Kidney (tissue), 14 donors: ENCODE results near the gene SARNP. TPM values are rescaled to one million over a fixed set of nuclear protein-coding genes. Genes with fewer than 3 reads are reported as not detected.

Source experiments
- DNase-seq, 5 donors: peaks; one replicate each; pipeline ENCODE4 v3.0.0-alpha.2; 2013 to 2020
- FAIRE-seq: peaks from 2 replicates; lab custom pipeline; 2012; peaks lifted over from hg19 to GRCh38; lab: Jason Lieb, UNC
- H3K27ac ChIP-seq, 2 donors: one replicate each; pipeline ENCODE4 v1.7.0; 2013; ENCODE audit warnings: low read depth in 2 of 2, low read length in 2 of 2, inconsistent platforms in 1 of 2
- H3K27me3 ChIP-seq: one replicate; pipeline ENCODE4 v1.7.1; 2013; ENCODE audit warnings: low read length, inconsistent platforms; ENCODE audit not compliant: control insufficient read depth, insufficient read depth
- H3K36me3 ChIP-seq, 3 donors: one replicate each; pipeline versions ENCODE4 v1.7.0 to v1.7.1; 2013; ENCODE audit warnings: low read length in 3 of 3, control low read depth in 1 of 3, inconsistent platforms in 1 of 3; ENCODE audit not compliant: insufficient read depth in 3 of 3, control insufficient read depth in 2 of 3
- H3K4me1 ChIP-seq, 3 donors: one replicate each; pipeline versions ENCODE4 v1.7.0 to v1.7.1; 2013; ENCODE audit warnings: low read length in 3 of 3, inconsistent platforms in 1 of 3, low read depth in 1 of 3; ENCODE audit not compliant: control insufficient read depth in 2 of 3, insufficient read depth in 2 of 3
- H3K4me3 ChIP-seq, 3 donors: one replicate each; pipeline versions ENCODE4 v1.7.0 to v1.8.1; 2013; ENCODE audit warnings: low read length in 3 of 3, control low read depth in 1 of 3, inconsistent platforms in 1 of 3
- H3K9ac ChIP-seq, 3 donors: one replicate each; pipeline versions ENCODE4 v1.7.0 to v1.7.1; 2013; ENCODE audit warnings: low read length in 3 of 3, control low read depth in 1 of 3, inconsistent platforms in 1 of 3
- H3K9me3 ChIP-seq, 3 donors: one replicate each; pipeline versions ENCODE4 v1.7.0 to v1.7.1; 2013; ENCODE audit warnings: low read length in 3 of 3, control low read depth in 1 of 3, inconsistent platforms in 1 of 3; ENCODE audit not compliant: control insufficient read depth in 2 of 3, insufficient read depth in 1 of 3
- CTCF ChIP-seq: IDR thresholded peaks from 3 replicates; pipeline ENCODE4 v1.5.1; 2012; ENCODE audit warnings: mild to moderate bottlenecking, moderate library complexity, borderline replicate concordance; ENCODE audit not compliant: insufficient read depth; ENCODE audit errors: extremely low read depth
- intact Hi-C: fragments of 100-400 bp; cut with DNase I; formaldehyde crosslinking; loops from one replicate; pipeline ENCODE4 v1.11.1; 2022
- polyA plus RNA-seq: library from polyadenylated mRNA; stranded (reverse); fragments of 350-450 nt; fragmentation: Illumina TruSeq; extraction: RNeasy Lipid Tissue Mini Kit (QIAGEN cat#74804); gene quantifications from one replicate; pipeline ENCODE4 v1.2.3, GENCODE V29; 2014; ENCODE audit warnings: low read depth, low replicate concordance; ENCODE audit not compliant: insufficient read depth
- total RNA-seq: library from RNA; stranded (reverse); fragmentation: NEBNext Ultra II Directional; extraction: Animal tissue kit (Norgen Biotek cat#: 25700); gene quantifications from one replicate; pipeline ENCODE4 v1.2.1, GENCODE V29; 2021
- donor health status: control.
- donor health status: control.
- donor health status: control.
- donor health status: control.
- donor health status: control.
- donor health status: DM: yes; HTN: yes; CAD: no.
- donor health status: Normal renal cell carcinoma (clear cell type).

Gene SARNP
- total and polyA plus RNA-seq, 2 donors from 2014 or later, result 51.1 to 109 TPM

GRCh38 chr12:55736076-55736475 lies 81.4 kb downstream of the SARNP start:
- Histone ChIP-seq H3K4me3 (no peak overlapping the region), H3K9me3 (no peaks in the 10 kb centered on the region), H3K27ac (no peak overlapping the region), H3K4me1 (peaks cover 0 to 9% (median 7%) of the 10 kb centered on the region in 3 donors), H3K36me3 (no peaks in the 10 kb centered on the region), H3K9ac (no peak overlapping the region), H3K27me3 (no peaks in the 10 kb centered on the region)
- no peak for TF ChIP-seq CTCF
- DNase-seq (peak in 1 of 5 donors; percentile 40), FAIRE-seq (no peak)
- intact Hi-C loops, result no loop called here

- no peak overlapping the region for H3K9ac ChIP-seq
- no peaks in the 10 kb centered on the region for H3K9me3 ChIP-seq
- no peak for TF ChIP-seq CTCF
- no peak overlapping the region for H3K27ac ChIP-seq
- no peak overlapping the region for H3K4me3 ChIP-seq
- peaks cover 0 to 19% (median 17%) of the 10 kb centered on the region in 3 donors for H3K4me1 ChIP-seq
- intact Hi-C loops, result no loop called here
- H3K36me3 ChIP-seq, result no peaks in the 10 kb centered on the region
- no peaks in the 10 kb centered on the region for H3K27me3 ChIP-seq
- FAIRE-seq (no peak), DNase-seq (no peak)
Observed at GRCh38 chr12:55734595-55734994, 82.9 kb downstream of the SARNP start.

DNA sequence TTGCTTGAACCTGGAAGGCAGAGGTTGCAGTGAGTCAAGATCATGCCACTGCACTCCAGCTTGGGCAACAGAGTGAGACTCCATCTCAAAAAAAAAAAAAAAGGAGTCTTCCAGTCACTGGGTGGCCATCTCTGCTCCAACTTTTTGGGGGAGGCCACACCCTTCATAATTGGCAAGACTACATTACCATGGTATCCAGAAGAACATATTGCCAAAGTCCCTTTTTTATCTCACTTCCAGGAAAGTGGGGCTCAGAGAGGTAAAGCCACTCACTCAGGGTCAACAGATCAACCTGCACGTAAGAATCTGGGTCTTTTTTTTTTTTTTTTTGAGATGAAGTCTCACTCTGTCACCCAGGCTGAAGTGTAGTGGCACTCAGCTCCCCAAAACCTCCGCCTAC lies 83.7 kb downstream of the SARNP start:
- FAIRE-seq, result no peak
- TF ChIP-seq CTCF, result no peak
- intact Hi-C loops, result no loop called here

DNA sequence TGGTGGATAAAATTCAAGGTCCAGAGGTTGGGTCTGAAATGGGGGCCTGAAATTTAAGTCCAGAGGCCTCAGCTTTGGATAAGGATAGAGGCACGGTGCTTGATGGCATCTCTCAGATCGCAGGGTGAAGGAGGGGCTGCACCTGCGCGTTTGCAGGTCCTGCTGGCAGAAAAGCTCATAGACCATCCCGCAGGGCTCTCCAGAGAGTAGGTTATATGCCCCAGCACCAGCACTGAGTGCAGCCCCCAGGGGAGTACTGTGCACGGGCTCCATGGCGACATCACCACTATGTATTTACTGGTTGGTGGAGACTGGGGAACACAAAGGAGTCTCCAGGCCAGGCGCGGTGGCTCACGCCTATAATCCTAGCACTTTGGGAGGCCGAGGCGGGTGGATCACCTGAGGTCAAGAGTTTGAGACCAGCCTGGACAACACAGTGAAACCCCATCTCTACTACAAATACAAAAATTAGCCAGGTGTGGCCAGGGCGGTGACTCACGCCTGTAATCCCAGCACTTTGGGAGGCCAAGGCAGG lies 84.4 kb downstream of the SARNP start:
- H3K4me1 ChIP-seq, result peaks cover 0 to 19% (median 15%) of the 10 kb centered on the region in 3 donors
- no peak for TF ChIP-seq CTCF
- intact Hi-C loops, result no loop called here
- no peak for FAIRE-seq
- no peak overlapping the region for H3K27ac ChIP-seq
- H3K27me3 ChIP-seq, result no peaks in the 10 kb centered on the region
- DNase-seq, result no peak
- H3K9ac ChIP-seq, result no peak overlapping the region
- H3K9me3 ChIP-seq, result no peaks in the 10 kb centered on the region
- no peaks in the 10 kb centered on the region for H3K36me3 ChIP-seq
- H3K4me3 ChIP-seq, result no peak overlapping the region

More for the DNA sequence above, 83.7 kb downstream of the SARNP start:
- Histone ChIP-seq H3K4me3 (no peak overlapping the region), H3K27ac (no peak overlapping the region), H3K36me3 (no peaks in the 10 kb centered on the region), H3K9ac (no peak overlapping the region), H3K9me3 (no peaks in the 10 kb centered on the region), H3K27me3 (no peaks in the 10 kb centered on the region), H3K4me1 (peaks cover 0 to 21% (median 17%) of the 10 kb centered on the region in 3 donors)
- no peak for DNase-seq
